ENCODE results near the gene LRRIQ4.

The LRRIQ4 gene

GRCh38 chr3:169812332-169813235 lies at the start of gene LRRIQ4, which contains the start of gene LRRC34:
Gene LRRIQ4 (plus strand): TSS chr3:169812870. CDS start chr3:169821922, 9,052 bp downstream.
Gene LRRC34 (minus strand): TSS chr3:169812904. CDS start chr3:169812548, 356 bp downstream.
- peak; percentile 93 for DNase-seq

GRCh38 chr3:169764312-169764881 lies 48.3 kb upstream of the LRRIQ4 start:
- peak; percentile 76 for DNase-seq

- DNase-seq: peak; percentile 96
Measured at GRCh38 chr3:169764882-169765612, 47.6 kb upstream of the LRRIQ4 start, which contains the start of gene TERC. Gene TERC (minus strand): TSS chr3:169765060.

GRCh38 chr3:169769287-169770181 lies 43.1 kb upstream of the LRRIQ4 start, which contains the start of gene ACTRT3:
Gene ACTRT3 (minus strand): TSS chr3:169769561. CDS start chr3:169769520, 41 bp downstream.
- DNase-seq: no peak

GRCh38 chr3:169771497-169772304 lies 41.0 kb upstream of the LRRIQ4 start:
- peak; percentile 99 for DNase-seq

- DNase-seq: peak; percentile 99
Measured at GRCh38 chr3:169772305-169772896, 40.3 kb upstream of the LRRIQ4 start.

GRCh38 chr3:169772897-169773816 lies 39.5 kb upstream of the LRRIQ4 start, which contains the start of gene MYNN:
Gene MYNN (plus strand): TSS chr3:169773396. CDS start chr3:169774296, 900 bp downstream.
- DNase-seq: peak; percentile 98

- DNase-seq: no peak
Measured at GRCh38 chr3:169774186-169774585, 38.5 kb upstream of the LRRIQ4 start.

- DNase-seq: no peak
Measured at GRCh38 chr3:169777822-169778221, 34.8 kb upstream of the LRRIQ4 start.

- no peak for DNase-seq
Measured at GRCh38 chr3:169780742-169781141, 31.9 kb upstream of the LRRIQ4 start.

- DNase-seq: no peak
Measured at GRCh38 chr3:169781209-169781855, 31.3 kb upstream of the LRRIQ4 start.

- DNase-seq: no peak
Measured at GRCh38 chr3:169787120-169787519, 25.6 kb upstream of the LRRIQ4 start.

- no peak for DNase-seq
Measured at GRCh38 chr3:169787791-169788190, 24.9 kb upstream of the LRRIQ4 start.

GRCh38 chr3:169790219-169790618 lies 22.5 kb upstream of the LRRIQ4 start:
- no peak for DNase-seq

GRCh38 chr3:169790687-169791429 lies 21.8 kb upstream of the LRRIQ4 start:
- DNase-seq: no peak

- no peak for DNase-seq
Measured at GRCh38 chr3:169792359-169792758, 20.3 kb upstream of the LRRIQ4 start.

GRCh38 chr3:169804681-169805080 lies 8.0 kb upstream of the LRRIQ4 start:
- no peak for DNase-seq

- DNase-seq: no peak
Measured at GRCh38 chr3:169809230-169809795, 3.4 kb upstream of the LRRIQ4 start.

Measured in NCI-H1105 treated with DMSO at 0.1 percent for 48 hours (cell line).